SK-N-SH (cell line): ENCODE results near the gene DEPDC5.
"Not testable (repeated sequence)": the region's sequence is repeated elsewhere in the genome, so short reads cannot be mapped to it uniquely, and the experiment has no call there.

Experiments
- ELF1 ChIP-seq: IDR thresholded peaks from 2 replicates; pipeline ENCODE4 v1.4.0; 2012
- EP300 ChIP-seq, 2 experiments: IDR thresholded peaks; 2 replicates each; pipeline versions ENCODE4 v1.4.0 to v1.6.1; 2012; ENCODE audit warnings: borderline replicate concordance in 1 of 2, low read depth in 1 of 2, low read length in 1 of 2
- EZH2phosphoT487 ChIP-seq: fragments of 200-600 bp; sonication (generic); IDR thresholded peaks from 2 replicates; pipeline ENCODE4 v1.6.1; 2017; ENCODE audit warnings: low read depth, mixed run types, mild to moderate bottlenecking, antibody characterized with exemption, moderate library complexity, borderline replicate concordance
- FOSL2 ChIP-seq: IDR thresholded peaks from 2 replicates; pipeline ENCODE4 v1.4.0; 2012; ENCODE audit warnings: low read depth, mild to moderate bottlenecking, moderate library complexity, borderline replicate concordance
- GATA2 ChIP-seq: sonication (generic); formaldehyde crosslinking; IDR thresholded peaks from 2 replicates; pipeline ENCODE4 v1.5.0; 2020; ENCODE audit warnings: mild to moderate bottlenecking, missing genetic modification reagents
- NRF1 ChIP-seq: IDR thresholded peaks from 2 replicates; pipeline ENCODE4 v1.6.1; 2012; ENCODE audit warnings: low read depth, mild to moderate bottlenecking, low read length
- POLR2AphosphoS5 ChIP-seq: IDR thresholded peaks from 2 replicates; pipeline ENCODE4 v1.6.1; 2012; ENCODE audit warnings: low read depth, low read length
- RFX5 ChIP-seq: IDR thresholded peaks from 2 replicates; pipeline ENCODE4 v1.6.1; 2012; ENCODE audit warnings: mild to moderate bottlenecking, improper control_type of control experiment, low read length
- SIN3A ChIP-seq: IDR thresholded peaks from 2 replicates; pipeline ENCODE4 v1.6.1; 2012; ENCODE audit warnings: low read depth, mild to moderate bottlenecking, low read length, moderate library complexity, borderline replicate concordance
- TF ChIP-seq, protein P1 (sequence below): fragments of 200-600 bp; sonication (generic); IDR thresholded peaks from 2 replicates; pipeline ENCODE4 v1.6.1; 2017; ENCODE audit warnings: antibody characterized with exemption, mild to moderate bottlenecking, moderate library complexity
- TF ChIP-seq, protein P2 (sequence below): IDR thresholded peaks from 2 replicates; pipeline ENCODE4 v1.4.0; 2012; ENCODE audit warnings: low read depth, borderline replicate concordance
- TF ChIP-seq, protein P3 (sequence below): IDR thresholded peaks from 2 replicates; pipeline ENCODE4 v1.6.1; 2012; ENCODE audit warnings: mild to moderate bottlenecking, low read depth, low read length, moderate library complexity

DNA sequence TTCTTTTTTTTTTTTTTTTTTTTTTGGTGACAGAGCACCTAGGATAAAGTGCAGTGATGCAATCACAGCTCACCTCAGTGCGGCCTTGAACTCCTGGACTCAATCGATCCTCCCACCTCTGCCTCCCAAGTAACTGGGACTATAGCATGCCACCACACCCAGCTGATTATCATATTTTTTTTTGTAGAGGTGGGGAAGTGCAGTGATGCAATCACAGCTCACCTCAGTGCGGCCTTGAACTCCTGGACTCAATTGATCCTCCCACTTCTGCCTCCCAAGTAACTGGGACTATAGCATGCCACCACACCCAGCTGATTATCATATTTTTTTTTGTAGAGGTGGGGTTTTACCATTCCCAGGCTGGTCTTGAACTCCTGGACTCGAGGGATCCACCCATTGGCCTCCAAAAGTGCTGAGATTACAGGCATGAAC is 61.6 kb downstream of the DEPDC5 start:
- TF ChIP-seq EZH2phosphoT487; EP300 (IDR thresholded peaks at IDR 0.05; ENCODE audit: borderline replicate concordance in 1 of 2, low read depth in 1 of 2, low read length in 1 of 2); RFX5; GATA2 (CRISPR knock-in tag); POLR2AphosphoS5; NRF1; ELF1; SIN3A; FOSL2: not testable (repeated sequence)
- TF ChIP-seq, protein P1, sequence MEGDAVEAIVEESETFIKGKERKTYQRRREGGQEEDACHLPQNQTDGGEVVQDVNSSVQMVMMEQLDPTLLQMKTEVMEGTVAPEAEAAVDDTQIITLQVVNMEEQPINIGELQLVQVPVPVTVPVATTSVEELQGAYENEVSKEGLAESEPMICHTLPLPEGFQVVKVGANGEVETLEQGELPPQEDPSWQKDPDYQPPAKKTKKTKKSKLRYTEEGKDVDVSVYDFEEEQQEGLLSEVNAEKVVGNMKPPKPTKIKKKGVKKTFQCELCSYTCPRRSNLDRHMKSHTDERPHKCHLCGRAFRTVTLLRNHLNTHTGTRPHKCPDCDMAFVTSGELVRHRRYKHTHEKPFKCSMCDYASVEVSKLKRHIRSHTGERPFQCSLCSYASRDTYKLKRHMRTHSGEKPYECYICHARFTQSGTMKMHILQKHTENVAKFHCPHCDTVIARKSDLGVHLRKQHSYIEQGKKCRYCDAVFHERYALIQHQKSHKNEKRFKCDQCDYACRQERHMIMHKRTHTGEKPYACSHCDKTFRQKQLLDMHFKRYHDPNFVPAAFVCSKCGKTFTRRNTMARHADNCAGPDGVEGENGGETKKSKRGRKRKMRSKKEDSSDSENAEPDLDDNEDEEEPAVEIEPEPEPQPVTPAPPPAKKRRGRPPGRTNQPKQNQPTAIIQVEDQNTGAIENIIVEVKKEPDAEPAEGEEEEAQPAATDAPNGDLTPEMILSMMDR = not testable (repeated sequence)
- TF ChIP-seq, protein P2, sequence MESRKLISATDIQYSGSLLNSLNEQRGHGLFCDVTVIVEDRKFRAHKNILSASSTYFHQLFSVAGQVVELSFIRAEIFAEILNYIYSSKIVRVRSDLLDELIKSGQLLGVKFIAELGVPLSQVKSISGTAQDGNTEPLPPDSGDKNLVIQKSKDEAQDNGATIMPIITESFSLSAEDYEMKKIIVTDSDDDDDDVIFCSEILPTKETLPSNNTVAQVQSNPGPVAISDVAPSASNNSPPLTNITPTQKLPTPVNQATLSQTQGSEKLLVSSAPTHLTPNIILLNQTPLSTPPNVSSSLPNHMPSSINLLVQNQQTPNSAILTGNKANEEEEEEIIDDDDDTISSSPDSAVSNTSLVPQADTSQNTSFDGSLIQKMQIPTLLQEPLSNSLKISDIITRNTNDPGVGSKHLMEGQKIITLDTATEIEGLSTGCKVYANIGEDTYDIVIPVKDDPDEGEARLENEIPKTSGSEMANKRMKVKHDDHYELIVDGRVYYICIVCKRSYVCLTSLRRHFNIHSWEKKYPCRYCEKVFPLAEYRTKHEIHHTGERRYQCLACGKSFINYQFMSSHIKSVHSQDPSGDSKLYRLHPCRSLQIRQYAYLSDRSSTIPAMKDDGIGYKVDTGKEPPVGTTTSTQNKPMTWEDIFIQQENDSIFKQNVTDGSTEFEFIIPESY = not testable (repeated sequence)
- TF ChIP-seq, protein P3, sequence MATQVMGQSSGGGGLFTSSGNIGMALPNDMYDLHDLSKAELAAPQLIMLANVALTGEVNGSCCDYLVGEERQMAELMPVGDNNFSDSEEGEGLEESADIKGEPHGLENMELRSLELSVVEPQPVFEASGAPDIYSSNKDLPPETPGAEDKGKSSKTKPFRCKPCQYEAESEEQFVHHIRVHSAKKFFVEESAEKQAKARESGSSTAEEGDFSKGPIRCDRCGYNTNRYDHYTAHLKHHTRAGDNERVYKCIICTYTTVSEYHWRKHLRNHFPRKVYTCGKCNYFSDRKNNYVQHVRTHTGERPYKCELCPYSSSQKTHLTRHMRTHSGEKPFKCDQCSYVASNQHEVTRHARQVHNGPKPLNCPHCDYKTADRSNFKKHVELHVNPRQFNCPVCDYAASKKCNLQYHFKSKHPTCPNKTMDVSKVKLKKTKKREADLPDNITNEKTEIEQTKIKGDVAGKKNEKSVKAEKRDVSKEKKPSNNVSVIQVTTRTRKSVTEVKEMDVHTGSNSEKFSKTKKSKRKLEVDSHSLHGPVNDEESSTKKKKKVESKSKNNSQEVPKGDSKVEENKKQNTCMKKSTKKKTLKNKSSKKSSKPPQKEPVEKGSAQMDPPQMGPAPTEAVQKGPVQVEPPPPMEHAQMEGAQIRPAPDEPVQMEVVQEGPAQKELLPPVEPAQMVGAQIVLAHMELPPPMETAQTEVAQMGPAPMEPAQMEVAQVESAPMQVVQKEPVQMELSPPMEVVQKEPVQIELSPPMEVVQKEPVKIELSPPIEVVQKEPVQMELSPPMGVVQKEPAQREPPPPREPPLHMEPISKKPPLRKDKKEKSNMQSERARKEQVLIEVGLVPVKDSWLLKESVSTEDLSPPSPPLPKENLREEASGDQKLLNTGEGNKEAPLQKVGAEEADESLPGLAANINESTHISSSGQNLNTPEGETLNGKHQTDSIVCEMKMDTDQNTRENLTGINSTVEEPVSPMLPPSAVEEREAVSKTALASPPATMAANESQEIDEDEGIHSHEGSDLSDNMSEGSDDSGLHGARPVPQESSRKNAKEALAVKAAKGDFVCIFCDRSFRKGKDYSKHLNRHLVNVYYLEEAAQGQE = not testable (repeated sequence)
